HG02798 (cell line): Measurements from ENCODE around the gene DICER1.

Experiments used
- ATAC-seq: cut with Tn5 transposase; IDR thresholded peaks from one replicate; pipeline ENCODE4 v1.9.1; 2021; ENCODE audit warnings: mild to moderate bottlenecking; ENCODE audit not compliant: unreplicated experiment, poor library complexity

DICER1 gene

GRCh38 chr14:95126906-95127530 is 30.3 kb downstream of the DICER1 start:
- no peak for ATAC-seq

DNA sequence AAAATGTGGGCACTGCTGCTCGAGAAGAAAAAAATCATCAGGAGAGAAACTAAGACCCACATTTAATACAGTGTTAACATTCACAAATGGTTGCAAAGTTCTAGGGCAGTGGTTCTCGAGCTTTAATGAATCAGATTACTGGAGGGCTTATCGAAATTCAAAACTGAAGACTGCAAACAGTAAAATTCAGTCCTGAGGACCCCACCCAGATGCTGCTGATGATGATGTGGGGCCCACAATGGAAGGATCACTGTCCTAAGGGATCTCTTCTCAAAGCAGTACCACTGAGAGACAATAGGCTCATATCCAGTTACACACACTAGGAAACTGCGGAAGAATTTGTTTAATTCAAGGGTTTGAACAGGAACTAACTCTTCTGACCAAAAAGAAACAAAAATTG is 31.4 kb downstream of the DICER1 start:
- no peak for ATAC-seq

DNA sequence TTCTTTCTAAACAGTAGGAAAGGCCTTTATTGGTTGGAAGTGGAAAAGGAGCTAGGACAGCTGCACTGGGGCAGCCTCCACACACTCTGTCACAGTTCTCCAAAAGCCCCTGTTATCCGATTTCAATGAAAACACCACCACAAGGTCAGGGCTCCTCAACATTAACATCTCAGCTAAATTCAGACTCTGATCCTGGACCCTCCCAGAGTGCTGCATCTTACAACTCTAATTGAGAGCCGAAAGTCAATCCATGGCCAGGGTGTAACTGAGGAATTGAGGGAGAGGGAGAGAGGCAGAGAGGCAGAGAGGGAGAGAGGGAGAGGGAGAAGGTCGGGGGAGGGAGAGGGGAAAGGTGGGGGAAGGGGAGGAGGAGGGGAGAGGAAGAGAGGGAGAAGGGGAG is 32.1 kb downstream of the DICER1 start:
- ATAC-seq: no peak

- no peak for ATAC-seq
Observed at GRCh38 chr14:95123891-95124579, 33.3 kb downstream of the DICER1 start.

GRCh38 chr14:95122621-95122945 is 34.7 kb downstream of the DICER1 start:
- ATAC-seq: no peak

DNA sequence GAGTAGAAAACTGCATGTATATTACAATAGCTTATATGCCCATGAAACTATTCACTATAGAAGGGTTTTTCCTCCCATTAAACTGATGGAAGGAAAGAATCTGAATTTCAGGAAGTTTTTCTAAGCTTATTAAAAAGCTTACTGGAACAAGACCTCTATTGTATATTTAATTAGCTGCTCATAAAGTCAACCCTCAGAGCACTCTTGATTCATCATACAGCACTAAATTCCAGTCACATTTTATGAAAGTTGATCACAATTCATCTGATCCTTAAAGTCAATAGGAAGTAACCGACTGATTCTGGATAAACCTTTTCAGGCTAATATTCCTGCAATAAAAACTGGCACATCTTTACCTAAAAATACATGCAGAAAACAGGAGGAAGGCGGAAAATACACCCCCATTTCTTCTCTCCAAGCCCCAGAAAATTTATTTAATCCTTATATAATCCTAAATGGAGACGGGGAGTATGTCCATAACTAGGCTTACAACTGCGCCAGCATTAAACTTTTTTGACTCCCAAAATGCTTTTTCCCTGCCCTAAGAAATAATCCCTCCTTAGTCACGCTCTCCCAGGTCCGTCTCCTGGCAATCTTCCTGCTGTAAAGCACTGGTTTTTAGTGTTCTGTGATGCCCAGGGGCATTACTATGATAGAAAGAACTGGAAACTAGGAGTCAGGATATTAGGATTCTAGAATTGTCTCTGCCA is 35.3 kb downstream of the DICER1 start:
- no peak for ATAC-seq

- ATAC-seq: no peak
Observed at GRCh38 chr14:95119336-95119735, 38.0 kb downstream of the DICER1 start.

- no peak for ATAC-seq
Observed at GRCh38 chr14:95117937-95118721, 39.2 kb downstream of the DICER1 start.

DNA sequence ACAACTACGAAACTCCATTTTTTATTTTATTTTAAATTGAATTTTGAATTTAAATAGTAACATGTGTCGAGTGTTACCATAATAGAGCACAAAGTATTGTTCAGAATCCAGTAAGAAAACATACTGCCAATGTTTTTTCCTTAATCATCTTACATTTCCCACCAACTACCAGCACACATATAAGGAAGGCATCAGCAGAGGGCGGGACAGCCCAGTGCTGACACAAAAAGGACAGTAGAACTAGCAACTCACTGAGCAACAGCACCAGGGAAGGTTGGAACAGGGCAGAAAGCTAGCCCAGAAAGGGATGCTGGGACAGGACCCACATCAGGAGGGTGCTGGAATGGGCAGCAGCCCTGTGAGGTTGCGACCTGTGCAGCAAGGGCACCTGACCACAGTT is 43.9 kb downstream of the DICER1 start:
- no peak for ATAC-seq

- ATAC-seq: no peak
Observed at GRCh38 chr14:95111507-95112164, 45.7 kb downstream of the DICER1 start.

GRCh38 chr14:95110178-95110577 is 47.2 kb downstream of the DICER1 start:
- no peak for ATAC-seq

GRCh38 chr14:95107711-95108110 is 49.6 kb downstream of the DICER1 start:
- ATAC-seq: no peak

- ATAC-seq: no peak
Observed at GRCh38 chr14:95106971-95107370, 50.4 kb downstream of the DICER1 start.

DNA sequence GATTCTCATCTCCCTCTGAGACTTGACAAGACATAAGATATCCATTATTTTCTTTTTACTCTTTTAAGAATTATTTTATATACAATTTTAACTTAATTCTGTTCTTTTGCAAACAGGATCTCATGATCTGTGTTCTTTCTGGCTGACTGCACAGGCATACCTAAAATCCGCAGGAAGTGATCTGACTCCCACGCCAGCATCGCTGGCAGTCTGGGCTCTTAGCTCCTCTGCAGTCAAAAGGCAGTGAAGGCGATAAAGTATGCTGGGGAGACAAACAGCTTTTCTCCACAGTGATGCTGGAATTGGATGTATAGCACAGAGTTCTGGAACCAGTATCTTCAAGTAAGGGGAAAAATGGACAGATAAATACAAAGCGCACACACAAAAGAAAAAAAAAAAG is 52.4 kb downstream of the DICER1 start:
- no peak for ATAC-seq

GRCh38 chr14:95102680-95103044 is 54.7 kb downstream of the DICER1 start:
- no peak for ATAC-seq

DNA sequence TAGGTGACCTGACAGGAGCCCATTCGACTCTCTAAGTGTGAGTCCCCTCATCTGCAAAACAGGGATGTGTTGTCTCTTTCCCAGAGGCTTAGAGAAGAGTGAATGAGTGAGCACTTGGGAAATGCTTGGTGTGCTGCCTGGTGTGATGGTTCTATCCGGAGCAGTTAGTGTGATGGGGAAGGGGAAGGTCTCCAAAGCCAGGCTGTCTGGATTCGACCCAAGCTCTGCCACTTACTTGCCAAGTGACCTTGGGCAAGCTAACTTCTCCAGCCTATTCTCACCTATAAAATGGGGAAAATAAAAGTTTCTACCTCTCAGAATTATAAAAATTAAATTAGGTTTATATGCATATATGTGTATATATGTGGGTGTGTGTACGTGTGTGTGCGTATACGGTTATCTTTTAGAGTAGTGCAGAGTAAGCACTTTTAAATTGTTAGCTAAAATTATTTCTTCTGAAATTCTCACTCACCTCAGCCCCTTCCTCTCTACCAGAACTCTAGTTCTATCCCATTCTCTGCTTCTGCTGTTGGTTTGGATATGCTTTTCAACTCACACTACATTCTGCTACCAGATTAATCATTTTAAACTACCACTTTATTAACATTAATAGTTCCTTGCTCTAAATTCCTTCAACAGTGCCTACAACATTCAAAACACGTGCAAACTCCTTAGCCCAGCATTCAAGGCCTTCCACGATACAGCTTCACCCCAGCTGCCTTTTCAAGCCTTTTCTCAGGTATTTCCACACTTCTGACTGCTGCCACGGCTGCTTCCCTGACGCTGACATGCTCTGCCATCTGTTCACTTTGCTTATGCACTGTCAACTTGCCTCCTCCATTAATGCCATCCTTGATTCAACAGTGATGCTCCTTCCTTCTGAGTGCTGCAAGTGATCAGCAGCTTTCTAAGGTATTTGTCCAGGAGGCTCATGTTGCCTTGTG is 55.3 kb downstream of the DICER1 start:
- no peak for ATAC-seq

DNA sequence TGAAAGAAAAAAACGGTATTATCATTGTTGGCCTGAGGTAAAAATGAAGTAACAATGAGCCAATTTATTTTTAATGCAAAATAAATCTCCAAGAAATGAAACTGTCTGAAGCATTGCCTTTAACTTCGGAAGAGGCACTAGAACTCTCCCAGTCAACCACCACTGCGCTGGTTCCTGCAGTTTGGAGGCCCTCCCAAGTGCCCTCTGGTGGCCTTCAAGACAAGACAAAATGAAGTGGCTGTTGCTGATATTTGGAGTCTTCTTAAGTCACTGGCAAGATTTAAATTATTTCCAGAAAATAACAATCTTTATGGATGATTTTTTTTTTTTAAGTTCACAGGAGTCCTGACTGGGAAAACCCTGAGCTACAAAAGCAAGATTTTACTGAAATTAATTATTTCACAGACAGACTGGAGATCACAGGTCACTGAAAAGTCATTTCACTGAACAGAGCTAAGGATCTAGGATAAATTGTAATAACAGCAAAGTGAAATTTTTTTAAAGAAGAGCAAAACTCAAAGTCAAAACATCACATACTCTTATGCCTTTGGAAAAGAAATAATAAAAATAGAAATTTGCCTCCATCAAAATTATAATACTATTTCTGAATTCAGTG is 58.2 kb downstream of the DICER1 start:
- ATAC-seq: no peak

GRCh38 chr14:95097385-95097784 is 59.9 kb downstream of the DICER1 start:
- ATAC-seq: no peak

- ATAC-seq: no peak
Observed at GRCh38 chr14:95096476-95096875, 60.9 kb downstream of the DICER1 start.
